Subcutaneous adipose tissue (tissue), 4 donors: ENCODE results near the gene HAGH. TPM values are rescaled to one million over a fixed set of nuclear protein-coding genes. Genes with fewer than 3 reads are reported as not detected.

Experiments used
- CTCF ChIP-seq: fragments of 450-650 bp; IDR thresholded peaks from one replicate; pipeline ENCODE4 v1.5.1; 2016; ENCODE audit warnings: low read depth, mild to moderate bottlenecking, control low read depth, antibody characterized with exemption, moderate library complexity
- total RNA-seq, 4 donors: library from RNA; depleted of rRNA; stranded (reverse); fragments of >200 nt; gene quantifications; one replicate each; pipeline ENCODE4 v1.1.0, GENCODE V29; 2016

Gene HAGH
- total RNA-seq, 4 donors from 2014 or later = 50.4 to 121 (median 108) TPM

GRCh38 chr16:1760911-1761310 lies 65.7 kb downstream of the HAGH start:
- TF ChIP-seq CTCF = no peak

- no peak for TF ChIP-seq CTCF
Measured at GRCh38 chr16:1759511-1759910, 67.1 kb downstream of the HAGH start.

GRCh38 chr16:1758923-1759322 lies 67.7 kb downstream of the HAGH start:
- no peak for TF ChIP-seq CTCF

GRCh38 chr16:1757714-1758461 lies 68.7 kb downstream of the HAGH start:
- TF ChIP-seq CTCF = no peak

Other genes with a start within 250 kb of the HAGH start
- 10 to 100 TPM in 3 of 4 donors, 1 to 10 TPM in 1; 6.5 to 20.5 (median 16.6) TPM for gene IFT140, start 214.8 kb downstream of the HAGH start, total RNA-seq
- 10 to 100 TPM in 1 of 4 donors, 1 to 10 TPM in 3; 6.8 to 13.9 (median 8.7) TPM for gene CRAMP1, start 214.5 kb downstream of the HAGH start, total RNA-seq
- gene JPT2, start 148.5 kb downstream of the HAGH start, total RNA-seq = 10 to 100 TPM; 13.2 to 26.4 (median 16.7) TPM
- 10 to 100 TPM; 15.8 to 92.1 (median 39.0) TPM for gene MAPK8IP3, start 120.6 kb downstream of the HAGH start, total RNA-seq
- gene NME3, start 55.3 kb downstream of the HAGH start, total RNA-seq = 100 to 1,000 TPM in 1 of 4 donors, 10 to 100 TPM in 3; 34.1 to 102 (median 62.8) TPM
- 10 to 100 TPM in 1 of 4 donors, 1 to 10 TPM in 3; 2.3 to 13.8 (median 5.2) TPM for gene EME2, start 54.0 kb downstream of the HAGH start, total RNA-seq
- 10 to 100 TPM; 34.1 to 62.4 (median 57.2) TPM for gene MRPS34, start 53.7 kb downstream of the HAGH start, total RNA-seq
- 100 to 1,000 TPM in 1 of 4 donors, 10 to 100 TPM in 3; 14.7 to 102 (median 64.5) TPM for gene SPSB3, start 44.3 kb downstream of the HAGH start, total RNA-seq
- 10 to 100 TPM; 17.0 to 77.2 (median 49.7) TPM for gene NUBP2, start 43.9 kb downstream of the HAGH start, total RNA-seq
- under 1 TPM in 1 of 4 donors, not detected in 3; 0.66 TPM for gene IGFALS, start 33.1 kb downstream of the HAGH start, total RNA-seq
- 10 to 100 TPM; 25.4 to 42.0 (median 30.8) TPM for gene FAHD1, start 381 bp upstream of the HAGH start, total RNA-seq
- not detected for gene MEIOB, start 45.3 kb upstream of the HAGH start, total RNA-seq
- not detected for gene HS3ST6, start 91.6 kb upstream of the HAGH start, total RNA-seq
- gene MSRB1, start 116.4 kb upstream of the HAGH start, total RNA-seq = 10 to 100 TPM; 11.2 to 30.0 (median 18.1) TPM
- gene RPL3L, start 127.9 kb upstream of the HAGH start, total RNA-seq = not detected
- gene NDUFB10, start 132.7 kb upstream of the HAGH start, total RNA-seq = 100 to 1,000 TPM; 120 to 198 (median 186) TPM
- 1,000 to 10,000 TPM; 1,492 to 1,850 (median 1,797) TPM for gene RPS2, start 138.0 kb upstream of the HAGH start, total RNA-seq
- not detected for gene RNF151, start 140.0 kb upstream of the HAGH start, total RNA-seq
- 10 to 100 TPM; 20.9 to 30.6 (median 26.6) TPM for gene TBL3, start 145.2 kb upstream of the HAGH start, total RNA-seq
- gene NOXO1, start 154.6 kb upstream of the HAGH start, total RNA-seq = not detected
- 10 to 100 TPM in 3 of 4 donors, 1 to 10 TPM in 1; 9.1 to 17.4 (median 16.1) TPM for gene GFER, start 157.4 kb upstream of the HAGH start, total RNA-seq
- gene SYNGR3, start 163.1 kb upstream of the HAGH start, total RNA-seq = not detected
- gene ZNF598, start 183.0 kb upstream of the HAGH start, total RNA-seq = 10 to 100 TPM; 13.9 to 45.0 (median 15.0) TPM
- gene NPW, start 193.0 kb upstream of the HAGH start, total RNA-seq = not detected
- 100 to 1,000 TPM in 1 of 4 donors, 10 to 100 TPM in 3; 15.1 to 140 (median 48.9) TPM for gene NHERF2, start 200.1 kb upstream of the HAGH start, total RNA-seq
- 10 to 100 TPM in 2 of 4 donors, 1 to 10 TPM in 2; 6.5 to 21.7 (median 12.0) TPM for gene NTHL1, start 221.0 kb upstream of the HAGH start, total RNA-seq
- gene TSC2, start 221.2 kb upstream of the HAGH start, total RNA-seq = 100 to 1,000 TPM in 1 of 4 donors, 10 to 100 TPM in 3; 31.1 to 110 (median 50.2) TPM